Breast epithelium (tissue), 4 donors: ENCODE data around the gene TOP1. TPM values are rescaled to one million over a fixed set of nuclear protein-coding genes. Genes with fewer than 3 reads are reported as not detected.

Source experiments
- DNase-seq, 2 donors: peaks; one replicate each; pipeline ENCODE4 v3.0.0-alpha.2; 2019; ENCODE audit warnings: low spot score in 2 of 2
- H3K27ac ChIP-seq, 2 donors: fragments of 200-600 bp; sonication (generic) in 1 of 2; one replicate each; pipeline ENCODE4 v1.5.1; 2016 to 2019; ENCODE audit warnings: mild to moderate bottlenecking in 1 of 2
- H3K27me3 ChIP-seq, 2 donors: fragments of 200-600 bp; sonication (generic) in 1 of 2; one replicate each; pipeline versions ENCODE4 v1.5.1 to v1.6.0; 2017 to 2019; ENCODE audit warnings: control low read depth in 1 of 2, mild to moderate bottlenecking in 1 of 2
- H3K36me3 ChIP-seq: fragments of 200-600 bp; one replicate; pipeline ENCODE4 v1.5.1; 2019
- H3K4me1 ChIP-seq, 2 donors: fragments of 200-600 bp; sonication (generic); one replicate each; pipeline ENCODE4 v1.5.1; 2016 to 2019; ENCODE audit warnings: control low read depth in 1 of 2
- H3K4me3 ChIP-seq, 3 donors: fragments of 200-600 bp; sonication (generic); 1 replicate in 2 of 3; 2 replicates in 1 of 3; pipeline ENCODE4 v1.5.1; 2016 to 2019; ENCODE audit warnings: mild to moderate bottlenecking in 3 of 3, moderate library complexity in 2 of 3
- H3K9me3 ChIP-seq, 2 donors: fragments of 200-600 bp; sonication (generic) in 1 of 2; one replicate each; pipeline ENCODE4 v1.5.1; 2016 to 2019; ENCODE audit warnings: control low read depth in 1 of 2
- POLR2A ChIP-seq: fragments of 450-650 bp; IDR thresholded peaks from one replicate; pipeline ENCODE4 v1.6.1; 2016; ENCODE audit warnings: antibody characterized with exemption, mild to moderate bottlenecking, moderate library complexity
- POLR2AphosphoS5 ChIP-seq, 3 donors: sonication (generic); formaldehyde crosslinking; IDR thresholded peaks; one replicate each; pipeline ENCODE4 v1.6.1; 2017; ENCODE audit warnings: antibody characterized with exemption in 3 of 3
- intact Hi-C: fragments of 100-400 bp; cut with DNase I; formaldehyde crosslinking; loops from one replicate; pipeline ENCODE4 v1.15.1; 2023; ENCODE audit warnings: low total_unique reads
- total RNA-seq, 3 donors: library from RNA; depleted of rRNA; stranded (reverse); fragments of >200 nt; gene quantifications; one replicate each; pipeline ENCODE4 v1.1.0, GENCODE V29; 2016
- TF ChIP-seq, protein P1 (sequence below), 3 donors: fragments of 450-650 bp; IDR thresholded peaks; one replicate each; pipeline ENCODE4 v1.5.1; 2016 to 2017; ENCODE audit warnings: antibody characterized with exemption in 3 of 3, mild to moderate bottlenecking in 3 of 3, moderate library complexity in 3 of 3

TOP1 gene
- total RNA-seq, 3 donors from 2014 or later, result 24.0 to 41.6 (median 40.3) TPM

DNA sequence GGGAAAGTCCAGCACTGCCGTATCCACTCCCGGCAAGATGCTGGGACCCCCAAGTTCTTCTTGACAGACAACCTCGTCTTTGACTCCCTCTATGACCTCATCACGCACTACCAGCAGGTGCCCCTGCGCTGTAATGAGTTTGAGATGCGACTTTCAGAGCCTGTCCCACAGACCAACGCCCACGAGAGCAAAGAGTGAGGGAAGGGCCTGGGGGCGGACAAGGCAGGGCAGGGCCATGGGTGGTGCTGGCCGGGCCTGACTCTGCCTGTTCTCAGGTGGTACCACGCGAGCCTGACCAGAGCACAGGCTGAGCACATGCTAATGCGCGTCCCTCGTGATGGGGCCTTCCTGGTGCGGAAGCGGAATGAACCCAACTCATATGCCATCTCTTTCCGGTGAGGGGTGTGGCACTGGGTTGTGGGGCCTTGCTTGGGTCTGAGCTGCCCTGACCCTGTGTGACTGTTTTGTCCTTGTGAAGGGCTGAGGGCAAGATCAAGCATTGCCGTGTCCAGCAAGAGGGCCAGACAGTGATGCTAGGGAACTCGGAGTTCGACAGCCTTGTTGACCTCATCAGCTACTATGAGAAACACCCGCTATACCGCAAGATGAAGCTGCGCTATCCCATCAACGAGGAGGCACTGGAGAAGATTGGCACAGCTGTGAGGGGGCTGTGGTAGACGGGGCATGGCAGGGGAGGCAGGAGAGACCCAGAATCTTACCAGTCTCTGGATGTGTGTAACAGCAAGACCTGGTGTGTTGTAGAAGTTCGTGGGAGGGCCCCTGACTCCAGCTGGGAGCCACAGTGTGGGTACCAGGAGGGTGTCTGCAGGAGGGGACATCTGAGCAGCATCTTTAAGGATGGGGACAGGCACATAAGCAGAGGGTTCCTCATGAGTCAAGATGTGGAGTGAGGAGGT, 137.8 kb downstream of the TOP1 start:
- peaks cover 24% of the 10 kb centered on the region for H3K36me3 ChIP-seq
- DNase-seq, result peak in 1 of 2 donors; percentile 49
- H3K9me3 ChIP-seq, result no peaks in the 10 kb centered on the region
- TF ChIP-seq POLR2AphosphoS5 (IDR thresholded peaks at IDR 0.05) (no peak), POLR2A (no peak)
- TF ChIP-seq, protein P1, sequence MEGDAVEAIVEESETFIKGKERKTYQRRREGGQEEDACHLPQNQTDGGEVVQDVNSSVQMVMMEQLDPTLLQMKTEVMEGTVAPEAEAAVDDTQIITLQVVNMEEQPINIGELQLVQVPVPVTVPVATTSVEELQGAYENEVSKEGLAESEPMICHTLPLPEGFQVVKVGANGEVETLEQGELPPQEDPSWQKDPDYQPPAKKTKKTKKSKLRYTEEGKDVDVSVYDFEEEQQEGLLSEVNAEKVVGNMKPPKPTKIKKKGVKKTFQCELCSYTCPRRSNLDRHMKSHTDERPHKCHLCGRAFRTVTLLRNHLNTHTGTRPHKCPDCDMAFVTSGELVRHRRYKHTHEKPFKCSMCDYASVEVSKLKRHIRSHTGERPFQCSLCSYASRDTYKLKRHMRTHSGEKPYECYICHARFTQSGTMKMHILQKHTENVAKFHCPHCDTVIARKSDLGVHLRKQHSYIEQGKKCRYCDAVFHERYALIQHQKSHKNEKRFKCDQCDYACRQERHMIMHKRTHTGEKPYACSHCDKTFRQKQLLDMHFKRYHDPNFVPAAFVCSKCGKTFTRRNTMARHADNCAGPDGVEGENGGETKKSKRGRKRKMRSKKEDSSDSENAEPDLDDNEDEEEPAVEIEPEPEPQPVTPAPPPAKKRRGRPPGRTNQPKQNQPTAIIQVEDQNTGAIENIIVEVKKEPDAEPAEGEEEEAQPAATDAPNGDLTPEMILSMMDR (IDR thresholded peaks at IDR 0.05), result no peak
- H3K27me3 ChIP-seq, result no peaks in the 10 kb centered on the region
- H3K4me3 ChIP-seq, result no peak overlapping the region
- H3K27ac ChIP-seq, result peak overlapping the region in 1 of 2 donors; percentile 23
- no peaks in the 10 kb centered on the region for H3K4me1 ChIP-seq
- intact Hi-C loops, result no loop called here

DNA sequence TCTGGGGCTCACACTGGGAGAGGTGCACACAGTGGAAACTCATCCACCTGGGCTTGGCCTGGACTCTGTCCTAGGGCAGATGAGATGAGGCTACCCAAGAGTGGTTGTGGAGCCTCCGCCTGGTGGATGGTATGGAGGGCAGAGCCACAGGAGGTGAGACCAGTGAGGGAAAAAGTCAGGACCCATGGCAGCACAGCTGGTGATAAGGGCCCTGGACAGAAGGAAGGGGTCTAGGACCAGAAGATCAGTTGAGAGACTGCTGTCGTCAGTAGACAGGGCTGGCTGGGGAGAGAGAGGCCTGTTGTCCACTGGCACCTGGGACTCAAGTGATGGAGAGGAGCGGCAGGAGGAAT, 138.5 kb downstream of the TOP1 start:
- intact Hi-C loops, result no loop called here
- Histone ChIP-seq H3K27ac (peak overlapping the region in 1 of 2 donors; percentile 22), H3K27me3 (no peaks in the 10 kb centered on the region), H3K4me1 (no peaks in the 10 kb centered on the region), H3K4me3 (no peak overlapping the region), H3K9me3 (no peaks in the 10 kb centered on the region), H3K36me3 (peaks cover 24% of the 10 kb centered on the region)
- peak in 1 of 2 donors; percentile 42 for DNase-seq
- TF ChIP-seq, protein P1 (IDR thresholded peaks at IDR 0.05), result no peak
- TF ChIP-seq POLR2AphosphoS5 (IDR thresholded peaks at IDR 0.05), result no peak
- TF ChIP-seq POLR2A, result no peak

GRCh38 chr20:41167481-41168253, 139.0 kb downstream of the TOP1 start:
- TF ChIP-seq POLR2AphosphoS5 (IDR thresholded peaks at IDR 0.05), result no peak
- TF ChIP-seq, protein P1 (IDR thresholded peaks at IDR 0.05), result no peak
- no peak for TF ChIP-seq POLR2A
- peak in 1 of 2 donors; percentile 37 for DNase-seq

DNA sequence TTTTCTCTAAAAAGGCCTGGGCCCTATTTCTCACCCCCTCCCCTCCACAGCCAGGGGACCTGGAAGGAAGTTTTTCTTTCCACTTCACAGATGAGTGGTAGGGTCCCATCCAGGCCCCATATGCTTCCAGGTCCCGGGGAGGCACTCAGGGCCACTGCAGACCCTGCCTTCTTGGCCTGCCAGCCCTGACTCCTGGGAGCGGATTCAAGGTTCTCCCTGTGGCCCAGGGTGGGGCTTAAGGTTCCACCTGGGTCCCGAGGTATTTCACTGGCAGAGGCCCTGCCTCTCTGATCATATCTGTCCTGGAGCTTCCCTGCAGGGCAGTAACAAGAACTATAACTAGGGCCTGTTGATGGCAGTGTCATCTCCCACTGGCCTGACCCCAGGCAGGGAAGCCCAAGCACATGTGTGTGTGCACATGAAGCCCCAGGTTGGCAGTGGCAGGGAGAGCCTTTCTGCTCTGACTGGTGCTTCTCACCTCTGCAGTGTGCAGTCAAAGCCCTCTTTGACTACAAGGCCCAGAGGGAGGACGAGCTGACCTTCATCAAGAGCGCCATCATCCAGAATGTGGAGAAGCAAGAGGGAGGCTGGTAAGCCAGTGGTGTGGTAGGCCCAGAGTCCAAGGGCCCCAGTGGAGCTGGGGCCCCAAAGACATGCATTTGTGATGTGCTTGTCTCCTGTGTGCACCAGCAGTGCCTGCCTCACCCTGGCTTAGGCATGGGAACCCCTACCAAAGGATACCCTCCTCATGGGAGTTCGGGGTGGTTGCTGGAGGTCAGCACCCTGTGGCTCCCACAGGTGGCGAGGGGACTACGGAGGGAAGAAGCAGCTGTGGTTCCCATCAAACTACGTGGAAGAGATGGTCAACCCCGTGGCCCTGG, 139.9 kb downstream of the TOP1 start:
- Histone ChIP-seq H3K36me3 (peaks cover 24% of the 10 kb centered on the region), H3K27me3 (no peaks in the 10 kb centered on the region), H3K4me1 (peaks cover 0 to 4% of the 10 kb centered on the region in 2 donors), H3K9me3 (no peaks in the 10 kb centered on the region), H3K4me3 (no peak overlapping the region), H3K27ac (peak overlapping the region in 1 of 2 donors; percentile 48)
- TF ChIP-seq, protein P1 (IDR thresholded peaks at IDR 0.05), result no peak
- TF ChIP-seq POLR2AphosphoS5 (IDR thresholded peaks at IDR 0.05) (no peak), POLR2A (no peak)
- intact Hi-C loops, result no loop called here
- DNase-seq, result peak in 1 of 2 donors; percentile 37

More at GRCh38 chr20:41167481-41168253, 139.0 kb downstream of the TOP1 start:
- Histone ChIP-seq H3K4me3 (no peak overlapping the region), H3K4me1 (peaks cover 0 to 2% of the 10 kb centered on the region in 2 donors), H3K27ac (peak overlapping the region in 1 of 2 donors; percentile 48), H3K9me3 (no peaks in the 10 kb centered on the region), H3K27me3 (no peaks in the 10 kb centered on the region), H3K36me3 (peaks cover 24% of the 10 kb centered on the region)
- intact Hi-C loops, result no loop called here
